GM12878 (cell line): Measurements from ENCODE around the gene KRT7. TPM values are rescaled to one million over a fixed set of nuclear protein-coding genes. Genes with fewer than 3 reads are reported as not detected.
A peak's percentile ranks its signal among the peaks of the same experiment; 100 is the strongest.

ENCODE experiments used
- ATAC-seq: fragments of 200-7000 bp; cut with Tn5 transposase; 3 replicates; pipeline ENCODE4 v1.9.1; 2020; ENCODE audit warnings: mild to moderate bottlenecking, moderate library complexity
- BruUV-seq: library from RNA; stranded (reverse); fragments of 400-500 nt; replicated peaks from 2 replicates; lab custom pipeline; 2021; lab: Mats Ljungman, UMichigan
- CTCF ChIA-PET: fragments of 300-600 bp; sonication (Branson Sonifier 250); formaldehyde crosslinking; extraction: SDS; loops from one replicate; lab custom pipeline; 2021; ENCODE audit warnings: inconsistent platforms; lab: Yijun Ruan, JAX
- POLR2A ChIA-PET: fragments of 350-600 bp; formaldehyde crosslinking; extraction: SDS; loops from one replicate; lab custom pipeline; 2021; ENCODE audit warnings: inconsistent platforms; lab: Charles Lee
- RAD21 ChIA-PET: fragments of 300-600 bp; sonication (Branson Sonifier 250); formaldehyde crosslinking; loops from one replicate; lab custom pipeline; 2023; ENCODE audit warnings: antibody characterized with exemption; ENCODE audit not compliant: unreplicated experiment; lab: Charles Lee
- SMC1A ChIA-PET: fragments of 300-600 bp; sonication (Branson Sonifier 250); formaldehyde crosslinking; loops from one replicate; lab custom pipeline; 2023; ENCODE audit not compliant: unreplicated experiment, uncharacterized antibody; lab: Charles Lee
- DNase-seq: peaks from one replicate; pipeline ENCODE4 v3.0.0-alpha.2; 2011; ENCODE audit warnings: low read depth, low spot score
- FAIRE-seq: peaks from 3 replicates; lab custom pipeline; 2011; peaks lifted over from hg19 to GRCh38; lab: Jason Lieb, UNC
- H2AFZ ChIP-seq: 2 replicates; pipeline ENCODE4 v1.6.0; 2011; ENCODE audit warnings: low read depth, low read length, control low read depth; ENCODE audit not compliant: control insufficient read depth
- H3K27ac ChIP-seq: 2 replicates; pipeline ENCODE4 v1.5.1; 2011; ENCODE audit warnings: control low read depth; ENCODE audit not compliant: control insufficient read depth, insufficient read depth
- H3K27me3 ChIP-seq, 2 experiments: replicated peaks in 1 of 2; 2 replicates each; pipeline versions ENCODE4 v1.6.0 to v1.6.1; 2011; ENCODE audit warnings: low read length in 1 of 2; ENCODE audit not compliant: control insufficient read depth in 2 of 2, insufficient read depth in 2 of 2
- H3K36me3 ChIP-seq, 2 experiments: 2 replicates each; pipeline ENCODE4 v1.5.1; 2011; ENCODE audit warnings: low read length in 1 of 2; ENCODE audit not compliant: control insufficient read depth in 2 of 2, insufficient read depth in 2 of 2
- H3K4me1 ChIP-seq: 2 replicates; pipeline ENCODE4 v1.6.1; 2011; ENCODE audit warnings: mild to moderate bottlenecking, low read length, moderate library complexity, mixed read lengths; ENCODE audit not compliant: control insufficient read depth, insufficient read depth
- H3K4me2 ChIP-seq: 2 replicates; pipeline ENCODE4 v1.6.0; 2011; ENCODE audit warnings: control low read depth; ENCODE audit not compliant: control insufficient read depth, insufficient read depth
- H3K4me3 ChIP-seq: fragments of 200-600 bp; sonication (generic); 2 replicates; pipeline ENCODE4 v1.5.1; 2016
- H3K79me2 ChIP-seq: 2 replicates; pipeline ENCODE4 v1.6.0; 2011; ENCODE audit warnings: low read length; ENCODE audit not compliant: control insufficient read depth, insufficient read depth
- H3K9ac ChIP-seq: 2 replicates; pipeline ENCODE4 v1.8.0; 2011; ENCODE audit warnings: low read length, control low read depth, mixed read lengths; ENCODE audit not compliant: control insufficient read depth, insufficient read depth
- H3K9me3 ChIP-seq: replicated peaks from 3 replicates; pipeline ENCODE4 v1.5.1; 2011; ENCODE audit warnings: mild to moderate bottlenecking, low read length; ENCODE audit not compliant: control insufficient read depth, insufficient read depth
- H4K20me1 ChIP-seq: 2 replicates; pipeline ENCODE4 v1.6.0; 2011; ENCODE audit not compliant: control insufficient read depth, insufficient read depth
- ATF7 ChIP-seq: fragments of 450-650 bp; IDR thresholded peaks from 2 replicates; pipeline ENCODE4 v1.6.1; 2016; ENCODE audit warnings: low read depth, mild to moderate bottlenecking
- BHLHE40 ChIP-seq, 2 experiments: fragments of 450-650 bp in 1 of 2; IDR thresholded peaks; 2 replicates each; pipeline ENCODE4 v1.6.1; 2011 to 2017; ENCODE audit warnings: low read depth in 2 of 2, borderline replicate concordance in 1 of 2, improper control_type of control experiment in 1 of 2, low read length in 1 of 2, mild to moderate bottlenecking in 1 of 2
- MTA3 ChIP-seq: IDR thresholded peaks from 2 replicates; pipeline ENCODE4 v1.6.1; 2012; ENCODE audit warnings: low read length, inconsistent platforms, borderline replicate concordance
- RAD21 ChIP-seq: IDR thresholded peaks from 2 replicates; pipeline ENCODE4 v1.6.1; 2011; ENCODE audit warnings: mild to moderate bottlenecking, low read depth, low read length, moderate library complexity; ENCODE audit not compliant: insufficient read depth
- SMC3 ChIP-seq: IDR thresholded peaks from 2 replicates; pipeline ENCODE4 v1.6.1; 2011; ENCODE audit warnings: low read length, improper control_type of control experiment, borderline replicate concordance
- SPI1 ChIP-seq: IDR thresholded peaks from 2 replicates; pipeline ENCODE4 v1.6.1; 2011; ENCODE audit warnings: low read depth, mild to moderate bottlenecking, low read length, moderate library complexity, borderline replicate concordance; ENCODE audit not compliant: insufficient read depth
- TCF12 ChIP-seq: IDR thresholded peaks from 2 replicates; pipeline ENCODE4 v1.6.1; 2011; ENCODE audit warnings: low read depth, mild to moderate bottlenecking, low read length
- WRNIP1 ChIP-seq: IDR thresholded peaks from 2 replicates; pipeline ENCODE4 v1.6.1; 2011; ENCODE audit warnings: low read depth, low read length, improper control_type of control experiment, borderline replicate concordance
- WGBS: methylation state at CpG from one replicate; pipeline ENCODE4 v1.1.6; 2016; ENCODE audit warnings: low lambda C conversion rate; ENCODE audit not compliant: insufficient replicate concordance, insufficient coverage; ENCODE audit errors: missing lambda C conversion rate; 5-methylcytosine and 5-hydroxymethylcytosine counted together
- in situ Hi-C: fragments of 300-500 bp; cut with MboI; formaldehyde crosslinking; loops from 9 replicates; pipeline ENCODE4 v1.14.3; 2018; ENCODE audit warnings: mixed read lengths
- intact Hi-C: fragments of 100-400 bp; cut with micrococcal nuclease; formaldehyde crosslinking; loops from one replicate; pipeline ENCODE4 v1.14.2; 2022; ENCODE audit not compliant: unreplicated experiment
- polyA plus RNA-seq, 11 experiments: library from polyadenylated mRNA; depleted of rRNA in 4 of 11; unstranded in 6 of 11; stranded (reverse) in 5 of 11; fragments of >200 nt; fragmentation: Nextera tagmentation in 4 of 11; fragmentation: Illumina TruSeq in 1 of 11; extraction: Ambion mirVana in 4 of 11; extraction: Trizol in 1 of 11; gene quantifications; 1 replicate in 1 of 11; 2 replicates in 10 of 11; pipeline versions ENCODE4 v1.2.1 to v1.2.3, GENCODE V29; 2011 to 2016; ENCODE audit warnings: inconsistent platforms in 2 of 11, missing spikeins in 2 of 11, low read depth in 1 of 11
- total RNA-seq, 4 experiments: library from RNA; depleted of rRNA in 3 of 4; stranded (reverse); fragments of >200 nt in 3 of 4; fragmentation: Illumina TruSeq in 1 of 4; extraction: Trizol in 1 of 4; gene quantifications; 2 replicates each; pipeline versions ENCODE4 v1.2.1 to v1.2.3, GENCODE V29; 2013 to 2021
- TF ChIP-seq, protein P1 (sequence below), 3 experiments: IDR thresholded peaks in 2 of 3; conservative IDR thresholded peaks in 1 of 3; 2 replicates each; pipeline ENCODE4 v1.5.1; 2011; ENCODE audit warnings: low read depth in 3 of 3, low read length in 3 of 3, mild to moderate bottlenecking in 3 of 3, control low read depth in 2 of 3, moderate library complexity in 2 of 3, inconsistent platforms in 1 of 3, mixed read lengths in 1 of 3; ENCODE audit not compliant: control insufficient read depth in 2 of 3, insufficient read depth in 1 of 3; ENCODE audit errors: extremely low read depth in 1 of 3

KRT7 gene
- total and polyA plus RNA-seq, 10 of the 15 experiments (the other 5 are each of a cell fraction or from before 2014, with no cell fraction given), result 0.90 to 18.7 (median 4.8) TPM

GRCh38 chr12:52213564-52214420 lies 19.3 kb upstream of the KRT7 start:
- ChIA-PET RAD21 (interaction anchor here (0.7 kb wide), 1 partner anchor 67 kb away, joined by 4 read pairs; no protein-coding TSS in a partner anchor), POLR2A (no interaction called here), CTCF (interaction anchor here (0.7 to 3.9 kb wide), 10 partner anchors 8 to 95 kb away, joined by 3 to 27 read pairs (median 4); no protein-coding TSS in a partner anchor), SMC1A (interaction anchor here (0.7 to 1.5 kb wide), 2 partner anchors 48 to 60 kb away, joined by 3 read pairs; no protein-coding TSS in a partner anchor)
- WGBS, result 14% methylated on average over 13 of the region's 13 CpGs
- Histone ChIP-seq H3K9ac (no peak overlapping the region), H3K4me1 (no peaks in the 10 kb centered on the region), H4K20me1 (no peaks in the 10 kb centered on the region), H3K4me2 (no peak overlapping the region), H3K27ac (no peak overlapping the region), H3K27me3 (peaks cover 0 to 6% of the 10 kb centered on the region in 2 experiments; a peak in 2 of 4 replicates), H2AFZ (no peak overlapping the region), H3K79me2 (no peaks in the 10 kb centered on the region), H3K4me3 (no peak overlapping the region), H3K36me3 (no peaks in the 10 kb centered on the region), H3K9me3 (no peaks in the 10 kb centered on the region)
- intact Hi-C loops (loop anchor here (2.0 to 10.0 kb wide), 2 partner anchors 57 to 111 kb away; partner anchors contain the start of gene KRT83), in situ Hi-C loops (no loop called here)
- ATAC-seq (peak; percentile 94), DNase-seq (no peak), FAIRE-seq (peak; percentile 59)
- TF ChIP-seq, protein P1, sequence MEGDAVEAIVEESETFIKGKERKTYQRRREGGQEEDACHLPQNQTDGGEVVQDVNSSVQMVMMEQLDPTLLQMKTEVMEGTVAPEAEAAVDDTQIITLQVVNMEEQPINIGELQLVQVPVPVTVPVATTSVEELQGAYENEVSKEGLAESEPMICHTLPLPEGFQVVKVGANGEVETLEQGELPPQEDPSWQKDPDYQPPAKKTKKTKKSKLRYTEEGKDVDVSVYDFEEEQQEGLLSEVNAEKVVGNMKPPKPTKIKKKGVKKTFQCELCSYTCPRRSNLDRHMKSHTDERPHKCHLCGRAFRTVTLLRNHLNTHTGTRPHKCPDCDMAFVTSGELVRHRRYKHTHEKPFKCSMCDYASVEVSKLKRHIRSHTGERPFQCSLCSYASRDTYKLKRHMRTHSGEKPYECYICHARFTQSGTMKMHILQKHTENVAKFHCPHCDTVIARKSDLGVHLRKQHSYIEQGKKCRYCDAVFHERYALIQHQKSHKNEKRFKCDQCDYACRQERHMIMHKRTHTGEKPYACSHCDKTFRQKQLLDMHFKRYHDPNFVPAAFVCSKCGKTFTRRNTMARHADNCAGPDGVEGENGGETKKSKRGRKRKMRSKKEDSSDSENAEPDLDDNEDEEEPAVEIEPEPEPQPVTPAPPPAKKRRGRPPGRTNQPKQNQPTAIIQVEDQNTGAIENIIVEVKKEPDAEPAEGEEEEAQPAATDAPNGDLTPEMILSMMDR (IDR thresholded peaks at IDR 0.05 in 2 of 3, conservative IDR thresholded peaks at IDR 0.05 in 1 of 3; ENCODE audit: control insufficient read depth in 2 of 3, extremely low read depth in 1 of 3, insufficient read depth in 1 of 3, low read depth in 3 of 3, low read length in 3 of 3), result peak; percentile 82 to 94 (median 83)
- TF ChIP-seq ATF7, result no peak
- 0 out of 2 replicates have a peak, but pooled peaks have one; percentile 15 for TF ChIP-seq TCF12
- no peak for TF ChIP-seq WRNIP1
- no peak for TF ChIP-seq MTA3
- peak; percentile 49; the same call in 1 of the 2 replicates for TF ChIP-seq SMC3
- peak; percentile 56 for TF ChIP-seq RAD21
- peak; percentile 14; the same call in 1 of the 2 replicates for TF ChIP-seq SPI1
- peak; percentile 11 to 14; a peak in 1 of 4 replicates for TF ChIP-seq BHLHE40 (IDR thresholded peaks at IDR 0.05; ENCODE audit: borderline replicate concordance in 1 of 2, low read depth in 2 of 2, low read length in 1 of 2)
- no TSS peak for BruUV-seq
